SIG-M5 (cell line): ENCODE data around the gene LSM12.
A peak's percentile ranks its signal among the peaks of the same experiment; 100 is the strongest.
"Not testable (repeated sequence)": the region's sequence is repeated elsewhere in the genome, so short reads cannot be mapped to it uniquely, and the experiment has no call there.

Source experiments
- DNase-seq: peaks from one replicate; lab custom pipeline; 2025; lab: John Stamatoyannopoulos, UW

Gene LSM12

DNA sequence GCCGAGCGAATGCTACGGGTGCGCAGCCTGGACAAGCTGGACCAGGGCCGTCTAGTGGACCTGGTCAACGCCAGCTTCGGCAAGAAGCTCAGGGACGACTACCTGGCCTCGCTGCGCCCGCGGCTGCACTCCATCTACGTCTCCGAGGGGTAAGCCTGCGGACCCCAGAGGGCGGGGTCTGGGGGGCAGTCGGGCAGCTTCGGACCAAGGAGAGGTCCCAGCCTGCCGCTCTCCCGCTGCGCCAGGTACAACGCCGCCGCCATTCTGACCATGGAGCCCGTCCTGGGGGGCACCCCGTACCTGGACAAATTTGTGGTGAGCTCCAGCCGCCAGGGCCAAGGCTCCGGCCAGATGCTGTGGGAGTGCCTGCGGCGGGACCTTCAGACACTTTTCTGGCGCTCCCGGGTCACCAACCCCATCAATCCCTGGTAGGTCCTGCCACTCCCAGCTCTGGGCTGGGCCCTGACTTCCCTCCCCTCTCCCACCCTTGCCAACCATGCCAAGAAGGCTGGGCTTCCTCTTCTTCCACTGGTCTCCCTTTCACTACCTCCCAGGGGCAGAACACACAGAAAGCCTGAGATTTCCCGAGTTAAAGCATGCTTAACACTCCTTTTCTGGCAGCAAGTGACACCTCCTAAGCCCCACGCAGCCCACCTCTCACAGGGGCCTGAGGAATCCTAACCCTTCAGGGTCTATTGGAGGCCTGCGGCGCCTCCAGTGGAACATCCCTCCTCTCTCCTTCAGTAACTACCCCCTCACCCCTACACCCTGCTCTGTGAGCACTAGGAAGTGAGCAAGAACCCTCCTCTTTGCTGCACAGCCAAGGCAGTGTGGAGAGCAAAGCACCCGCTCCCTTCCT, 58.9 kb downstream of the LSM12 start:
- no peak for DNase-seq

DNA sequence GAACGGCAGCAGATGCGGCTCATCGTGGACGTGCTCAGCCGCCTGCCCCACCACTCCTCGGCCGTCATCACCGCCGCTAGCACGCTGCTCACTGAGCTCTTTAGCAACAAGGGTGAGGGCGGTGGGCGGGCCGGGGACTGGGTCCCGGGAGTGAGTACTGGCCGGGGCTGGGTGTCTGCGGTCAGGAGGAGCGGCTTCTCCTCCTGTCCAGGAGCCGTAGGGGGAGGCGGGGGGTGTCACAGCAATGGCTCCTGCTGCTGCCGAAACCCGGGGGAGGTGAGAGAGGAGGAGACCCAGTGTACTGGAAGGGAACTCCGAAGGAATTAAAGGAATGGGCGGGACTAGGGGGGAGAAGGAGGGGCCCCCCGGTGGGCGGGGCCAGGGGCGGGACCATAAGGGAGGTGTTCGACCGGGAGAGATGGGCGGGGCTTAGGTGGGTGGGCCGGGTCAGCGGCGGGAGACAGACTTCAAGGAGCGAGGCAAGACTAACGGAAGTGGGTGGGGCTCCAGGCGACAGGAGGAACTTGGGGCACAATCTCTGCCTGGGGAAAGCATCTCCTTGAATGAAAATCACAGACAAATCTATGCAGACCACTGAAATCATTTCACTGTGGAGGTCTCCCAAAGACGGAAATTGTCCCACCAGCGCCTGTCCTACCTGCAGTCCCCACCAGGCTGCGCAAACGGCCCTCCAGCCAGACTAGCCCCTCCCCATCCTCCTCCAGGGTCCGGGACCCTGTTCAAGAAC, 59.7 kb downstream of the LSM12 start:
- peak; percentile 85 for DNase-seq

DNA sequence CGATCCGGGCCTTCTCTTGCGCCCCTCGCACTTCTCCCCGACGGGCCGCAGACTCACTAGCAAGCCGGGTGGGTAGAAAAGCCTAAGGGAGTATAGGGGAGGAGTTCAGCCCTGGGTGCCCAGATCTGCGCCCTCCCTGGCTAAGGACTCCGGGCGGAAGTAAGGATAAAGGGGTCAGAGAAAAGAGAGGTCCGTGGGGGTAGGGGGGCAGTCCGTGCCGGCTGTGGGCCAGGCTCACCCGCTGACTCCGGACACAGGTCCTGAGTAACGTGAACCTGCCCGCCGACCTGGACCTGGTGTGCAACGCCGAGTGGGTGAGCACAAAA, 60.2 kb downstream of the LSM12 start:
- no peak for DNase-seq

DNA sequence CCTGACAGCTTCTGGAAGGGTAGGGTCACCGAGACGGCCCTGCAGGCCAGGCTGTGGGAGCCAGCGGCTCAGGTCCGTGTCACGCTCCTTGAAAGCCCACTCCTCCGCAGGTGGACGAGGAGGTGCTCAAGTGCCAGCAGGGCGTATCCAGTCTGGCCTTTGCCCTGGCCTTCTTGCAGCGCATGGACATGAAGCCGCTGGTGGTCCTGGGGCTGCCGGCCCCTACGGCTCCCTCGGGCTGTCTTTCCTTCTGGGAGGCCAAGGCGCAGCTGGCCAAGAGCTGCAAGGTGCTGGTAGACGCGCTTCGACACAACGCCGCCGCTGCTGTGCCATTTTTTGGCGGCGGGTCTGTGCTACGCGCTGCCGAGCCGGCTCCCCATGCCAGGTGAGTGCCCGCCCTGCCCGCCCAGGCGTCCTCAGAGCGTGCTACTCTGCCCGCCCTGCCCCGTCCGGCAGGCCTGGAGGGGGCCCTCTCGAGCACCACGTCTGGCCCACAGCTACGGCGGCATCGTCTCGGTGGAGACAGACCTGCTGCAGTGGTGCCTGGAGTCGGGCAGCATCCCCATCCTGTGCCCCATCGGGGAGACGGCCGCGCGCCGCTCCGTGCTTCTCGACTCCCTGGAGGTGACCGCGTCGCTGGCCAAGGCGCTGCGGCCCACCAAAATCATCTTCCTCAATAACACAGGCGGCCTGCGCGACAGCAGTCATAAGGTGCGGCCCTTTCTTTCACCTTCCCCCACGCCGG, 60.8 kb downstream of the LSM12 start:
- DNase-seq = no peak

DNA sequence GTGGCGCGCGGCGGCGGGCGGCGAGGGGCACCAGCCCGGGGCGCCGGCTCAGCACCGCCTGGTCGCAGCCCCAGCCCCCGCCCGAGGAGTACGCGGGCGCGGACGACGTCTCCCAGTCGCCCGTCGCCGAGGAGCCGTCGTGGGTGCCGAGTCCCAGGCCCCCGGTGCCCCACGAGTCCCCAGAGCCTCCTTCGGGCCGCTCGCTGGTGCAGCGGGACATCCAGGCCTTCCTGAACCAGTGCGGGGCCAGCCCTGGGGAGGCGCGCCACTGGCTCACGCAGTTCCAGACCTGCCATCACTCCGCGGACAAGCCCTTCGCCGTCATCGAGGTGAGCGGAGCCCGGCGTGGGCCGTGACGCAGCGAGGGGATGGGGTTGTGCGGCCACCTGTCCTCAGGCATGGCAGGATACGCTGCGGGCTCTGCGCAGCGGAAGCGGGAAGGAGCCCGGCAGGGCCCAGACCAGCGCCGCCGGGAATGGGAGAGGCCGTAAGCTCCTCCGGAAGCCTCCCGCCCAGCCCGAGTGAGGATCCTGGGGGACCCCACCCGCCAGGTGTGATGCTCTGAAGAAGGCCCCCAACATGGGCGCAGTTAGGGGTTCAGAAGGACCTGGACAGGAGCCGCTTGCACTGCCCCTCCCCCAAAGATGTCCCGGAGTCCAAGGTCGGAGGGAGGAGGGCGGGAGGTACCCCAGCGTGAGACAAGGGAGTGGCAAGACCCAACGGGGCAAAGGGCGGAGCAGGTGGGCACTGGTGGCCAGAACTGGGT, 61.5 kb downstream of the LSM12 start:
- DNase-seq = no peak

DNA sequence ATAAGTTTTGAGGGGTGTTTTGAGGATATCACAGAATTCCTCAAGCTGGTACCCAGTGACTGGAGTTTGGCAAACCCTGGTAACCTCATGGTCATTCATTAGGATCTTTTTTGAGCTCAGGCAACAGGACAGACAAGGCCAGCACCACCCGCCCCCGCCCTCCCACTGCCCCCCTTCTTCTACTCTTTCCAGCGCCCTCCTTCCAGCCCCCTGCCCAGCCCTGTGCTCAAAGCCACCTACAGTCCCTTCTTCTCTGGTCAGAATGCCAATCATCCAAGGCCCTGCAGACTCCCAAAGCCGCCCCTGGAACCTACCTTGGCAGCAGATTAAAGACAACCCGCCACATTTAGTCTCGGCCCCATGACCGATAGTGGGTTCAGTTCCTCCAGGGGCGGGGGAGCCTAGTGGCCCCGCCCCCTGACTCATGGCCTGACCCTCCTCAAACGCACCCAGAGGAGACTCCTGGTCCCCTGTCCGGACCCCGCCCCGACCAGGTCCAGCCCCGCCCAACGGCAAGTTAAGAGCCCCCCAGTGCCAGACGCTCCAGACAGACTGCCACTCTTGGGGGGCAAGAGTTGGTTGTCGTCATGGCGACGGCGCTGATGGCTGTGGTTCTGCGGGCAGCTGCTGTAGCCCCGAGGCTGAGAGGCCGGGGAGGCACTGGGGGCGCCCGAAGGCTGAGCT, 62.3 kb downstream of the LSM12 start, which contains the start of gene NAGS:
Gene NAGS (plus strand): TSS at position 546 of the 684 bp plus-strand sequence. CDS start 42 bp downstream, at position 588.
- DNase-seq = no peak

DNA sequence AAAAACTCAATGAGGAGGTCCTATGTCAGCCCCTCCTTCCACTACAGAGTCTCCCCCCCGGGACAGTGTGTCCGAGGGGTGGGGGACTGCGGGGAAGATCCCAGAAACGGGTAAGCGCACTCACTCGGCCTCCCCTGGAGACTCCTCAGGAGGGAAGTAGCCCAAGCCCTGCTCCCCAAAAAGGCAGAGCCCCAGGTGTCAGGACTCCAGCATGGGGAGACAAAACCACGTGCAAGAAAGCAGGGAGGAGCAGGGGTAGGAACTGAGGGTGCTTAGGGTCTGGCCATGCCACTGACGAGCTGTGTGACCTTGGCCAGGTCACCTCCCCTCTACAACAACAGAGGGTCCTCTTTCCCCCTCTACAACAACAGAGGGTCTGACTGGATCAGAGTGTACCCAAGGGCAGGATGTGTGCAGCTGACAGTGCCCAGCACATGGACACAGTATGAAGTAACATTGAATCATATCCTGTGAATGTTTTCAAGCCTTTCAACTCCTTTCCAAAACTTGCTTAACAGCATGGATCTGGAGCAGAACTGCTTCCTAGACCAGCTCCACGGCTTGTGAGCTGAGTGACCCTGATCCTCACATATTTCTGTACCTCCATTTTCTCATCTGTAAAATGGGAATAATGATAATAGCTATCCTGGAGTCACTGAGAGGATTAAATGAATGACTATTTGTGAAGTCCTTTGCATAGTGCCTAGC, 64.2 kb downstream of the LSM12 start:
- DNase-seq = no peak

DNA sequence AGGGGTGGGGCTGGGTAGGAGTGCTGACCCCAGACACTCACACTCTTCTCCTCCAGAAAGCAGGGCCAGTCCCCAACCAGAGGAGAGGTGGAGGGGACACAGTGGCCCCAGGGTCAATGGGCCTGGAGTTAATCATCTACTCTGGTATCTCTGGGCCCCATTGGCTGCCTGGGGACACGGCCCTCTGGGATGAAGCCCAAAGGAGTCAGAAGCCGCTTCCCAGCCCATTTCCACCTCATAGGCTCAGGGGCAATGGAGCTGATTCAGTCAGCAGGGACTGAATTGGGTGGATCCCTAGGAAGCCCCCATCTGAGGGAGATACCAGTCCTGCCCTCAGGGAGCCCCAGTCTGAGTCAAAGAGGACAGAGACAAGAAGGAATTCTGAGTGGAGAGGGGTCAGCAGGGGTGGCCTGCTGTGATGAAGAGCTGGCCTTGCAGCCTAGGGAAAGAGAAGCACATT, 65.0 kb downstream of the LSM12 start:
- no peak for DNase-seq

DNA sequence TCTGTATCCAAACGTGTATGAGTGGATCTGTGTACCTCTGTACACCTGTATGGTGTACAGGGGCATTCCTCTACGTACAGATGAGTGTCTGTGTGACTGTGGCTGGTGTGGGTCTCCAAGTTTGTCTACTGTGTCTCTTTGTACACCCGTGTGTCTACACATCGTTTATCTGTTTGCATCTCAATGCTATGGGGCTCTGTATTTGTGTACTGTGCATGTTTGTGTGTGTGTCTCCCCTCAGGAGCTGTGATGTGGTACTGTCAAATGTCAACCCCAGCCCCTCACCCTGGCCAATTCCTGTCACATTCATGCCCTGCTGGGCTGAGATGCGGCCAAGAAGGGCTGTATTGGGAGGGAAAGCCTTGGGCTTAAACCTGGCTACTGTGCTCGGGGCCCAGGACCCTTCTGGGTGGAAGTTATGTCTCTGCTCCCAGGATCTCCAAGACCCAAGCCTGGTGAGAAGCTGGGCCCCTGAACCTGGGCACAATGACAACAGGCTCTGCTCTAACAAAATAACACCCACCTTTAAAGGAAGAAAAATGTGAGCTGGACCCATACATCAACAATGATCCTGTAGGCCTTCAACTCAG, 65.5 kb downstream of the LSM12 start:
- no peak for DNase-seq

DNA sequence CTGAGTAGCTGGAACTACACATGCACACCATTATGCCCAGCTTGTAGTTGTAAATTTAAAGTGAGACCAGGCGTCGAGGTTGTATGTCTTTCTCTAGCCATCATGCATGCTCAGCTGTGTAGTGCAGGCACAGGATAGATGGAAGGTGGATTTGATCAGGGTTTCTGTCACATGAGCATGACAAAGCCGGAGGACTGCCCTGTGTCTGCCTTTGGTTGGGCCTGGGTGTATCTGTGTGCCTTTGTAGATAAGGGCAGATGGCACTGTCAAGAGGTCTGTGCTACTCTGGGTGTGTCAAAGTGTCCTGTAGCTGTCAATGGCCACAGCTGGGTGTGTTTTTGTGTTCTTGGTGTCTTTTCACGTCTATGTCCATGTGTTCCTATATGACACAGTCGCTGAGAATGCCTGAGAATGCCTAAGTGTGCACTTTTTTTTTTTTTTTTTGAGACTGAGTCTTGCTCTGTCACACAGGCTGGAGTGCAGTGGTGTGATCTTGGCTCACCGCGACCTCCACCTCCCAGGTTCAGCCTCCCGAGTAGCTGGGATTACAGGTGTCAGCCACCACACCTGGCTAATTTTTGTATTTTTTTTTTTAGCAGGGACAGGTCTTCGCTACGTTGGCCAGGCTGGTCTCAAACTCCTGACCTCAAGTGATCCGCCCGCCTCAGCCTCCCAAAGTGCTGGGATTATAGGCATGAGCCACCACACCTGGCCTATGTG, 66.2 kb downstream of the LSM12 start:
- DNase-seq = no peak

DNA sequence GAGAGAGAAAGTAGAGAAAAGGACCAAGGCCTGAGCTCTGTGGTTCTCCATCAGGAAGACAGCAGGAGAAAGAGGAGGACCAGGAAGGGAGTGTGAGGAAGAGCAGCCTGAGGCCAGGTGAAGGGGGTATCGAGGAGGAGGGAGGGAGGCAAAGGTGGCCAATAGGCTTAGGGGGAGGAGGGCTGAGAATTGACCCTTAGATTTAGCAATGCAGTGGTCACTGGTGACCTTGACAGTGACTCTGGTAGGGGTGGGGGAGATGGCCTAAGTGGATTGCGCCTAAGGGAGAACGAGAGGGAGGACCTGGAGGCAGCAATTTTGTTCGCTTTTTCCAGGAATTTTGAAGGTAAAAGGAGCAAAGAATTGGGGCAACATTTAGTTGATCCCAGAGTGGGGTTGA, 67.4 kb downstream of the LSM12 start:
- no peak for DNase-seq

DNA sequence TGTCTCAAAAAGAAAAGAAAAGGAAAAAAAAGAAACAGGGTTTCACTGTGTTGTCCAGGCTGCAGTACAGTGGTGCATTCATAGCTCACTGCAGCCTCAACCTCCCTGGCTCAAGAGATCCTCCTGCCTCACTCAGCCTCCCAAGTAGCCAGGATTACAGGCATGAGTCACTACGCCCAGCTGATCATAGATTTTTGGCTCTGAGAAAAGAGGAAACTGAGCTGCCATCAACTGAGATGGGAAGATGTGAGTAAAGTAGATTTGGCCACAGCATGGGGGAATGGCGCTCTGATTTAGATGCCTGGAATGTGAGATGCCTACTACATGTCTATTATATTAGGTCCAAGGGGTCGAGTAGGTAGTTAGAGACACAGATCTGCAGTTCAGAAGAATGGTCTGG, 67.9 kb downstream of the LSM12 start:
- no peak for DNase-seq

DNA sequence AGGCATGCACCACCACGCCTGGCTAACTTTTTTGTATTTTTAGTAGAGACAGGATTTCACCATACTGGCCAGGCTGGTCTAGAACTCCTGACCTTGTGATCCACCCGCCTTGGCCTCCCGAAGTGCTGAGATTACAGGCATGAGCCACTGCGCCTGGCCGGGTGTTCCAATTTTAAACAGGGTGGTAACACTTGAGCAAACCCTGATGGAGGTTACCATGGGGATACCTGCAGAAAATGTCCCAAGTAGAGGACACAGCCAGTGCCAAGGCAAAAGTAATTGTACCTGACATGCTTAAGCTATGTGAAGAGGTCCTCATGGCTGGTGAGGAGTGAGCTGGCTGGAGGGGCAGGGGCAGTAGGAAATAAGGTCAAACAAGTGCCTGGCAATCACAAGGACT, 69.3 kb downstream of the LSM12 start:
- DNase-seq = not testable (repeated sequence)

DNA sequence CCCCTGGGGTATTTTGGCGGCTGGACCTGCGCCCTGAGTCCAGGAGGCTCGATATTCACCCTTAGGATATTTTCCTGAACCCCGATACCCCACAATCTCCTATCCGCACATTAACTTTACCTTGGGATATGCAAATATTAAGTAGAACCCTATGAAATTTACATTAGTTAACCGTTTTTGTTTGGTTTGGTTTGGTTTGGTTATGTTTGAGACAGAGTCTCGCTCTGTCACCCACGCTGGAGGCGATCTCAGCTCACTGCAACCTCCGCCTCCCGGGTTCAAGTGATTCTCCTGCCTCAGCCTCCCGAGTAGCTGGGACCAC, 71.4 kb downstream of the LSM12 start:
- DNase-seq = no peak

DNA sequence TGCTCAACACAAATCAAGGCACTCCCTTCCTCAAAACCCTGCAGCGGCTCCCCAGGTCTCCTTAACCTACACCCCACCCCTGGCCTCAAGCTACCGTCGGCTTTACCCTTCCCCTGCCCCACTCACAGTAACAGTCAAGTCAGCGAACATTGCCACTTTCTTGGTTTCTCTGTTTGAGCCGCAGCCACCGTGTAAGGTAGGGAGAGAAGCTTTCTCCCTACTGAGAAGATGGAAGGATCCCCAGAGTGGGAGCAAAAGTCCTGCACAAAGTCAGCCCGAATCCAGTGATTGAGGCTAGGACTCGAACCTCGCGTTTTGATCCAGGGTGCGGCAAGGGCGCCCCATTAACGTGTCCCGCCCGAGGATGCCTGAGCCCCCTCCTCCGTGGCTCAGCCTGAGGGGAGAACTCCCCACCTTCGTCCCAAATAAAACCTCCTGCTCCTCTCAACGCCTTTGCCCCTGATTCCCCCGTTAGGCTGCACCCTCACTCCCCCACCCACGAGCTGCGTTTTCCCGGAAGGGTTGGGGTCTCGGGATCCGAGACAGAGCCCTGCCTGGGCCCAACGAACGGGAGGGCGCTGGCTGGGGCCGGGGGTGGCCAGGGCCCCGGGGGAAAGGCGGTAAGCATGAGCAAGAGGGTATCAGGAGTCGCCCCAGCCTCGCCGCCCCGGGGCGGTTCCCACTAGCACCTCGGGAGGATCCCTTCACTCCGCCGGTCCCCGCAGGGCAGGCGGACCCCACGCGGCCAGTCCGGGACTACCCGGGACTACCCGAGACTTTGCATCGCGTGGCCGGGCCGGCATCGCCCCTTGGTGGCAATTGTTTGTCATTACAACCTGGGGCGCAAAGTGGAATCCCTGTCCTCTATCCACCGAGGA, 72.0 kb downstream of the LSM12 start:
- DNase-seq = no peak

DNA sequence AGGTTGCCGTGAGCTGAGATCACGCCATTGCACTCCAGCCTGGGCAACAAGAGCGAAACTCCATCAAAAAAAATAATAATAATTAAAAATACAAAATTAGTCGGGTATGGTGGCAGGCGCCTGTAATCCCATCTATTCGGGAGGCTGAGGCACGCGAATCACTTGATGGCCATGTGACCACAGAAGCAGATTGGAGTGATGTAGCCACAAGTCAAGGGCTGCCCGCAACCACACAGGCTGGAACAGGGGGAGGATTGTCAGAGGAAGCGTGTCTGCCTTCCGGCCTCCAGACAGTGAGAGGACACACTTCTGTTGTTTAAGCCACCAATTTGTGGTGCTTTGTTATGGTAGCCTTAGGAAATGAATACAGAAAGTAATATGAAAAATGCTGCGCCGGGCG, 73.8 kb downstream of the LSM12 start:
- DNase-seq = no peak

DNA sequence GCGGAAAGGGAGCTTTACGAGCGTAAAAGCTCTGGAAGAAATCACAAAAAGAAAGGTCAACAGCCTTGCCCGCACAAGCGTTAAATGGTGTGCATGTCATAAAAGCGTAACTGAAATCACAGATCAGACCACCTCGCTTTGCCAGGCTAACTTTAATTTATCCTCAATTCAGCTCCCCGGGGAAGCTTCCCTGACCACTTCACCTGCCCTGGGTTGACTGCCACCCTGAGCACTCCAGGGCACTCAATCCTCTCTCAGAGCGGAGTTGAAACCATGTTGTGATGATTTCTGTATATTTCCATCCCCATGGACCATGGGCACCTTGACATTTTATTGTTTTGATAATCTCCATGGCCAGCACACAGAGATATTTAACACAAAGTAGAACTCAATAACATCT, 78.2 kb downstream of the LSM12 start:
- DNase-seq = no peak

DNA sequence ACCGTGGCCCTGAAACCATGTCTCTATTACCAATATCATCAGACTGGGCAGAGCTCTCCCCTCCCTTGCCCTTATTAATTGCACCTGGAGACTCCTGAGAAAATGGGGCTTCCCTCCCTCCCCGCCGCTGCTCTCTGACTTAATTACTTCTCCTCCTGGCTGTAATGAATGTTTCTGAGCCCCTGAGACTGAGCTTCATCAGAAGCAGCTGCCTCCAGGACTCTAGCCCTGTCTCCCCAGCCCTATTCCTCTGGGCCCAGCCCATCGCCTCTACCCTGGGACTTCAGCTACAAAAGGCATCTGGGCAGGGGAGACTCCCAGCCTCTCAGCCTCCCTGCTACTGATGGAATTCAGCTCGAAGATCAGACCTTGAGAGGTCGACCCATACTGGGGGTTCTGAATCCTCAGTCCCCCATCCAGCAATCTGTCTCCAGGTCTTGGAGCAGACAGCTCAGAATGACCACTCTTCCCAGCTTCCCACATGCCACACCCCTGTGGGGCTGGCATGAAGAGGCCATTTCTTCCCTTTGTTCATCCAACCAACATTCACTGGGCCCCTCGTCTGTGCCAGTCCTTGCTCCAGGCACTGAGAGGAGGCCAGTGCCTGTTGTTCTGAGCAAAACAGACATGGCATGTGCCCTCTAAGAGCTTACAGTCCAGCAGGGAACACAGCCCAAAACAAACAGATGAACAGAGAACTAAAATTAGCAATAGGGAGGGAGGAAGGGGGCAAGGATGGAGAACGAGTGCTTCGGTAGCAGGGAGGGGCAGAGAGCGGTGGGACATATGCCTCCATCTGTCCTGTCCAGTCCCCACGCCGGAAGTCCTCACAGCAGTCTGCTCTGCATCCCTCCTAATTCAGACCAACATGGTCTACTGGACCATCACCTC, 79.1 kb downstream of the LSM12 start:
- DNase-seq = no peak
